ENCODE results near the gene RNF112. TPM values are rescaled to one million over a fixed set of nuclear protein-coding genes. Genes with fewer than 3 reads are reported as not detected.
"Not testable (repeated sequence)": the region's sequence is repeated elsewhere in the genome, so short reads cannot be mapped to it uniquely, and the experiment has no call there.

Gene RNF112
- total RNA-seq, 1 donor from 2014 or later: 0.84 TPM

DNA sequence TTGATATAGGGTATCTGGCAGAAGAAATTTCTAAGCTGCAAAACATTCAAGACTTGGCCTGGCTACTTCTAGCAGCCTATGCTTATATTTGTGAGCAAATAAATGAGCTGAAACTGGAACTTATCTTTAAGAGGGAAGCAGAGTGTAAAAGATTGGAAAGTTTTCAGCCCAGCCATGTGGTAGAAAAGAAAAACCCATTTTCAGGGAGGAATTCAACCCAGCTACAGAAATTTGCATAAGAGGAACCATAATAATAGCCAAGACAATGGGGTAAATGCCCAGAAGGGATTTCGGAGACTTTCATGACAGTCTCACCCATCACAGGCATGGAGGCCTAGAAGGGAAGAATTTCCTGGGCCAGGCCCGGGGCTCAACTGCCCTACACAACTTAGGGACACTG lies 31.7 kb downstream of the RNF112 start:
- Mint-ChIP-seq H3K4me1 (peaks cover 6% of the 10 kb centered on the region), H3K9me3 (peaks cover 11% of the 10 kb centered on the region), H3K4me3 (no peak overlapping the region), H3K36me3 (ENCODE audit: low read depth) (peaks cover 17% of the 10 kb centered on the region), H3K27me3 (ENCODE audit: low read depth) (peaks cover 9% of the 10 kb centered on the region), H3K27ac (ENCODE audit: unreplicated experiment) (no peak overlapping the region)
- no peak for TF ChIP-seq CTCF (conservative IDR thresholded peaks at IDR 0.05)
- DNase-seq (ENCODE audit: low read depth, low spot score): no peak

DNA sequence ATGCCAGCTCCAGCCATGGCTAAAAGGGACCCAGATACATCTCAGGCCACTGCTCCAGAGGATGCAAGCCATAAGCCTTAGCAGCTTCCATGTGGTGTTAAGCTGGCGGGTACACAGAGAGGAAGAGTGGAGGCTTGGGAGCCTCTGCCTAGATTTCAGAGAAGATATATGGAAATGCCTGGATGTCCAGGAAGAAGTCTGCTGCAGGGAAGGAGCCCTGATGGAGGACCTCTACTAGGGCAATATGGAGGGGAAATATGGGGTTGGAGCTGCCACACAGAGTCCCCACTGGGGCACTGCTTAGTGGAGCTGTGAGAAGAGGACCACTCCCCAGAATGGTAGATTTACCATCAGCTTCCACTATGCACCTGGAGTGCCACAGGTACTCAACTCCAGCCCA lies 32.1 kb downstream of the RNF112 start:
- Mint-ChIP-seq H3K27ac (ENCODE audit: unreplicated experiment) (no peak overlapping the region), H3K4me1 (peaks cover 6% of the 10 kb centered on the region), H3K4me3 (no peak overlapping the region), H3K9me3 (peaks cover 11% of the 10 kb centered on the region), H3K27me3 (ENCODE audit: low read depth) (peaks cover 9% of the 10 kb centered on the region), H3K36me3 (ENCODE audit: low read depth) (peaks cover 17% of the 10 kb centered on the region)
- no peak for DNase-seq (ENCODE audit: low read depth, low spot score)
- TF ChIP-seq CTCF (conservative IDR thresholded peaks at IDR 0.05): no peak

GRCh38 chr17:19445105-19445504 lies 34.1 kb downstream of the RNF112 start:
- H3K27me3 Mint-ChIP-seq (ENCODE audit: low read depth): peaks cover 4% of the 10 kb centered on the region
- H3K27ac Mint-ChIP-seq (ENCODE audit: unreplicated experiment): no peak overlapping the region
- peaks cover 6% of the 10 kb centered on the region for H3K4me1 Mint-ChIP-seq
- H3K9me3 Mint-ChIP-seq: peaks cover 11% of the 10 kb centered on the region
- H3K4me3 Mint-ChIP-seq: no peak overlapping the region
- DNase-seq (ENCODE audit: low read depth, low spot score): no peak
- H3K36me3 Mint-ChIP-seq (ENCODE audit: low read depth): peaks cover 17% of the 10 kb centered on the region
- no peak for TF ChIP-seq CTCF (conservative IDR thresholded peaks at IDR 0.05)

DNA sequence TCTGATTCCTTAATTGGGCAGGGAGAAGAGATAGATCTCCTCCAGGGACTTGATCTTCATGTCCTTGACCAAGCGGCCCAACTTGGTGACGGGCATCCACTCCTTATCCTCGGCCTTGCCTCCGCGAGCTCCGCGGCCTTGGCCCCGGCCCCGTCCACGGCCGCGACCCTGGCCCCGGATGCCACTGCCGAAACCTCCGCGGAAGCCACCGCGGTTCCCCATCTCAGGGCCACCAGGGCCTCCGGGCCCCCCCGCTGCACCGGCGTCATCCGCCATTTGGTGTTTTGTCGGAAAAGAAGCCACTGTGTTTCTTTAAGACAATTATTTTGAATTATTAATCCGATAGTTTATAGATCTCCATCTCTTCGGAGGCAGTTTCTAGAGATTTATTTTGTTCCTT lies 35.5 kb downstream of the RNF112 start:
- Mint-ChIP-seq H3K9me3 (peaks cover 11% of the 10 kb centered on the region), H3K27ac (ENCODE audit: unreplicated experiment) (peak overlapping the region; percentile 1), H3K36me3 (ENCODE audit: low read depth) (peaks cover 17% of the 10 kb centered on the region)
- not testable (repeated sequence) for DNase-seq (ENCODE audit: low read depth, low spot score); H3K4me3 Mint-ChIP-seq; H3K4me1 Mint-ChIP-seq; H3K27me3 Mint-ChIP-seq (ENCODE audit: low read depth)

DNA sequence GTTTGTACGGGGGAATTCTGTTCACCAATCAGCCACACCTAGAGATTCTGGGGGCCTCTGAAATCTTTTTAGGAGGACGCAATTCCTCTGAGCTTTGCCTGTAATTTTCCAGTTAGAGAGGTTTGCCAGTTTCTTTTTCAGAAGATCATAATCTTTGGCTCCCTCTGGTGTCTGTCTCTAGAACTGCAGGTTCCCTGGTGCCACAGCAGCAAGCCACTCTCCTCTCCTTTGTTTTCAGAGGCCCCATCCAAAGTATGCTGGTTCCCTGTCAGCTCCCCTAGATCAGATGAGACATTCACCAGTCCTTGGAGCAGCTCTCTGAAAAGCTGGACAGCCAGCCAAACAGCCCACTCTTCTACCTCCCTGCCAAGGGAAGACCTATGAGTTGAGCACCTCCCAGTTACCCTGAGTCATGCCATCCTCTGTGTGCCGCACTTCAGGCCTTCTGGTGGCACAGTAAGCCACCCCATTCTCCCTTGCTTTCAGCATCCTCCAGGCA lies 36.1 kb downstream of the RNF112 start:
- Mint-ChIP-seq H3K27me3 (ENCODE audit: low read depth) (no peaks in the 10 kb centered on the region), H3K9me3 (peaks cover 11% of the 10 kb centered on the region), H3K4me1 (peaks cover 6% of the 10 kb centered on the region), H3K4me3 (no peak overlapping the region), H3K36me3 (ENCODE audit: low read depth) (peaks cover 17% of the 10 kb centered on the region), H3K27ac (ENCODE audit: unreplicated experiment) (peak overlapping the region; percentile 54)
- DNase-seq (ENCODE audit: low read depth, low spot score): peak; percentile 92
- peak; percentile 88 for TF ChIP-seq CTCF (conservative IDR thresholded peaks at IDR 0.05)

DNA sequence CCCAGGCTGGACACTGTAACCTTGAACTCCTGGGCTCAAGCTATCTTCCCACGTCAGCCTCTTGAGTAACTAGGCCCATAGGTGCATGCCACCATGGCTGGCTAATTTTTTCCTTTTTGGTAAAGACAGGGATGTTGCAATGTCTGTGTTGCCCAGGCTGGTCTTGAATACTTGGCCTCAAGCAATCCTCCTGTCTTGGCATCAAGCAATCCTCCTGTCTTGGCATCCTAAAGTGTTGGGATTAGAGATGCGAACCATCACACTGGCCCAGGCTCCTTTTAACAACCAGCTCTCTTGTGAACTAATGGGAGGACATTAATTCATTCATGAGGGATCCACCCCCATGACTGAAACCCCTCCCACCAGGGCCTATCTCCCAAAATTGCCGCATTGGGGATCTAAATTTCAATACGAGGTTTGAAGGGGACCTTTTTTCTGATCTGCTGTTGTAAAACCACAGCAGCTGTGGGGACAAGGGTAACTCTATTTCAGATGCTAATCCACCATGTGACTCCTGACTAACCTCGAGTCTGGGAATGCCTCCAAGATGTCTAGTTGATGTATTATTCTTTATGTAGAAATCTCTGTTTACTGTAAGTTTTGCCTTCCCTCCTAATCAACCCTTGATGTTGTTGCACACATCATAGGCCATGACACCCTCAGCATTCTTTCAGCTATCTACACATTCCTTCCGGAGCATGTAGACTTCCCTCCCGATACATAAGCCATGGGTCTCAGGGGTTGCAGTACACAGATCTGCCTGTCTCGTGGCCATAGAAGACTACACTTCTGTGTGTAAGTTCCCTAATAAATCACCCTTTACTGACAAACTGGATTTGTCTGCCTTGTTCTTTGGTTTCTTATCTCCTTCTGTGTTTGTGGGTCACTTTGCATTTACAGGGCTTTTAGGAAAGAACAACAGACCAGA lies 37.6 kb downstream of the RNF112 start:
- Mint-ChIP-seq H3K36me3 (ENCODE audit: low read depth) (peaks cover 11% of the 10 kb centered on the region), H3K27me3 (ENCODE audit: low read depth) (no peaks in the 10 kb centered on the region), H3K27ac (ENCODE audit: unreplicated experiment) (peak overlapping the region; percentile 20), H3K9me3 (peaks cover 5% of the 10 kb centered on the region), H3K4me1 (peaks cover 6% of the 10 kb centered on the region), H3K4me3 (no peak overlapping the region)
- no peak for DNase-seq (ENCODE audit: low read depth, low spot score)
- no peak for TF ChIP-seq CTCF (conservative IDR thresholded peaks at IDR 0.05)

All from neural crest cell (in vitro differentiated cells).